ENCODE results near the gene CAMK2B.

The CAMK2B gene

DNA sequence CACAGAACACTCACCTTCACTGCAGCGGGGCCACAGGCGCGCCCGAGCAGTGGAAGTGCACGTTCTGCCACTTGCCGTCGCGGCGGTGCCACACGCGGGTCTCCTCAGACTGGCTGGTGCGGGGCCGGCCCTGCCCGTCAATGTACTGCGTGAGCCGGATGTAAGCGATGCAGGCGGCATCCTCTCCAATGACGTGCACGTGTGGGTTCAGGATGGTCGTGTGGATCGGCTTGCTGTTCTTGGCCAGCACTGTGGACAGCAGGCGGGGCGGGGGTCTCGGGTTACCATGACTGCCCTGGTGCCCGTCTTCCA lies 105.4 kb downstream of the CAMK2B start:
- H3K27me3 ChIP-seq (replicated peaks; ENCODE audit: control insufficient read depth, insufficient read depth, low read length, poor library complexity, severe bottlenecking): no peaks in the 10 kb centered on the region
- H3K4me3 ChIP-seq (ENCODE audit: insufficient read depth, low read depth, low read length, poor library complexity, severe bottlenecking): no peak overlapping the region
- no peaks in the 10 kb centered on the region for H3K4me1 ChIP-seq (ENCODE audit: control insufficient read depth, insufficient read depth, low read length, poor library complexity, severe bottlenecking)
- H3K27ac ChIP-seq (ENCODE audit: insufficient read depth, low read length, poor library complexity, severe bottlenecking): no peak overlapping the region
- DNase-seq: no peak
- no peaks in the 10 kb centered on the region for H3K36me3 ChIP-seq (ENCODE audit: control insufficient read depth, insufficient read depth, low read length)
- no peaks in the 10 kb centered on the region for H3K9me3 ChIP-seq (ENCODE audit: control insufficient read depth, low read length)

- Histone ChIP-seq H3K27ac (ENCODE audit: insufficient read depth, low read length, poor library complexity, severe bottlenecking) (no peak overlapping the region), H3K27me3 (replicated peaks; ENCODE audit: control insufficient read depth, insufficient read depth, low read length, poor library complexity, severe bottlenecking) (no peaks in the 10 kb centered on the region), H3K4me3 (ENCODE audit: insufficient read depth, low read depth, low read length, poor library complexity, severe bottlenecking) (no peak overlapping the region), H3K4me1 (ENCODE audit: control insufficient read depth, insufficient read depth, low read length, poor library complexity, severe bottlenecking) (no peaks in the 10 kb centered on the region), H3K9me3 (ENCODE audit: control insufficient read depth, low read length) (no peaks in the 10 kb centered on the region), H3K36me3 (ENCODE audit: control insufficient read depth, insufficient read depth, low read length) (no peaks in the 10 kb centered on the region)
- DNase-seq: no peak
Measured at GRCh38 chr7:44219371-44220045, 105.9 kb downstream of the CAMK2B start.

GRCh38 chr7:44218418-44219201 lies 106.8 kb downstream of the CAMK2B start:
- Histone ChIP-seq H3K27ac (ENCODE audit: insufficient read depth, low read length, poor library complexity, severe bottlenecking) (no peak overlapping the region), H3K4me1 (ENCODE audit: control insufficient read depth, insufficient read depth, low read length, poor library complexity, severe bottlenecking) (no peaks in the 10 kb centered on the region), H3K9me3 (ENCODE audit: control insufficient read depth, low read length) (no peaks in the 10 kb centered on the region), H3K36me3 (ENCODE audit: control insufficient read depth, insufficient read depth, low read length) (no peaks in the 10 kb centered on the region), H3K4me3 (ENCODE audit: insufficient read depth, low read depth, low read length, poor library complexity, severe bottlenecking) (no peak overlapping the region), H3K27me3 (replicated peaks; ENCODE audit: control insufficient read depth, insufficient read depth, low read length, poor library complexity, severe bottlenecking) (no peaks in the 10 kb centered on the region)
- no peak for DNase-seq

GRCh38 chr7:44217852-44218402 lies 107.5 kb downstream of the CAMK2B start:
- H3K4me1 ChIP-seq (ENCODE audit: control insufficient read depth, insufficient read depth, low read length, poor library complexity, severe bottlenecking): no peaks in the 10 kb centered on the region
- H3K27ac ChIP-seq (ENCODE audit: insufficient read depth, low read length, poor library complexity, severe bottlenecking): no peak overlapping the region
- peaks cover 6% of the 10 kb centered on the region for H3K36me3 ChIP-seq (ENCODE audit: control insufficient read depth, insufficient read depth, low read length)
- H3K9me3 ChIP-seq (ENCODE audit: control insufficient read depth, low read length): no peaks in the 10 kb centered on the region
- no peaks in the 10 kb centered on the region for H3K27me3 ChIP-seq (replicated peaks; ENCODE audit: control insufficient read depth, insufficient read depth, low read length, poor library complexity, severe bottlenecking)
- DNase-seq: no peak
- no peak overlapping the region for H3K4me3 ChIP-seq (ENCODE audit: insufficient read depth, low read depth, low read length, poor library complexity, severe bottlenecking)

- DNase-seq: no peak
- H3K36me3 ChIP-seq (ENCODE audit: control insufficient read depth, insufficient read depth, low read length): peaks cover 12% of the 10 kb centered on the region
- H3K9me3 ChIP-seq (ENCODE audit: control insufficient read depth, low read length): no peaks in the 10 kb centered on the region
- H3K4me3 ChIP-seq (ENCODE audit: insufficient read depth, low read depth, low read length, poor library complexity, severe bottlenecking): no peak overlapping the region
- H3K27me3 ChIP-seq (replicated peaks; ENCODE audit: control insufficient read depth, insufficient read depth, low read length, poor library complexity, severe bottlenecking): no peaks in the 10 kb centered on the region
- no peak overlapping the region for H3K27ac ChIP-seq (ENCODE audit: insufficient read depth, low read length, poor library complexity, severe bottlenecking)
- no peaks in the 10 kb centered on the region for H3K4me1 ChIP-seq (ENCODE audit: control insufficient read depth, insufficient read depth, low read length, poor library complexity, severe bottlenecking)
Measured at GRCh38 chr7:44217223-44217714, 108.1 kb downstream of the CAMK2B start.

GRCh38 chr7:44216521-44217222 lies 108.7 kb downstream of the CAMK2B start:
- Histone ChIP-seq H3K27me3 (replicated peaks; ENCODE audit: control insufficient read depth, insufficient read depth, low read length, poor library complexity, severe bottlenecking) (no peaks in the 10 kb centered on the region), H3K4me1 (ENCODE audit: control insufficient read depth, insufficient read depth, low read length, poor library complexity, severe bottlenecking) (no peaks in the 10 kb centered on the region), H3K27ac (ENCODE audit: insufficient read depth, low read length, poor library complexity, severe bottlenecking) (no peak overlapping the region), H3K9me3 (ENCODE audit: control insufficient read depth, low read length) (no peaks in the 10 kb centered on the region), H3K36me3 (ENCODE audit: control insufficient read depth, insufficient read depth, low read length) (peaks cover 18% of the 10 kb centered on the region), H3K4me3 (ENCODE audit: insufficient read depth, low read depth, low read length, poor library complexity, severe bottlenecking) (no peak overlapping the region)
- DNase-seq: no peak

DNA sequence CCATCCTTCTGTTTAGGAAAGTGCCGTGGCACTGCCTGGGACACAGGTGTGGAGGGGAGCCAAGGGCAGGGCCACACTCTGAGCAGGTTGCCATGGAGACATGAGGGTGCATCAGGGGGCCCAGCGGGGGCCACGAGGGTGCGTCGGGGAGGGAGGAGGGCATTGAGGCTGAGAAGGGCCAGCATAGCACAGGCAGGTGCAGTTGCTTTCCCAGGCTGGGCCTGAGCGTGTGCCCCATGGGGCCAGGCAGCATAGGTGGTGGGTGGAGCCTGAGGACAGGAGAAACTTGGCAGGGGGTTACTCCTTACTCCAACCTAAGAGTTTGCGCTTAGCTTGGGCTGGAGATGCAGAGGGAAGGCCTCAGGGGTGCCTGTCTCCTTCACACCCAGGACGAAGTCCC lies 109.4 kb downstream of the CAMK2B start:
- Histone ChIP-seq H3K36me3 (ENCODE audit: control insufficient read depth, insufficient read depth, low read length) (peaks cover 24% of the 10 kb centered on the region), H3K4me3 (ENCODE audit: insufficient read depth, low read depth, low read length, poor library complexity, severe bottlenecking) (no peak overlapping the region), H3K4me1 (ENCODE audit: control insufficient read depth, insufficient read depth, low read length, poor library complexity, severe bottlenecking) (no peaks in the 10 kb centered on the region), H3K27ac (ENCODE audit: insufficient read depth, low read length, poor library complexity, severe bottlenecking) (no peak overlapping the region), H3K27me3 (replicated peaks; ENCODE audit: control insufficient read depth, insufficient read depth, low read length, poor library complexity, severe bottlenecking) (no peaks in the 10 kb centered on the region), H3K9me3 (ENCODE audit: control insufficient read depth, low read length) (no peaks in the 10 kb centered on the region)
- no peak for DNase-seq

- no peak overlapping the region for H3K4me3 ChIP-seq (ENCODE audit: insufficient read depth, low read depth, low read length, poor library complexity, severe bottlenecking)
- H3K36me3 ChIP-seq (ENCODE audit: control insufficient read depth, insufficient read depth, low read length): peaks cover 29% of the 10 kb centered on the region
- H3K27me3 ChIP-seq (replicated peaks; ENCODE audit: control insufficient read depth, insufficient read depth, low read length, poor library complexity, severe bottlenecking): no peaks in the 10 kb centered on the region
- H3K27ac ChIP-seq (ENCODE audit: insufficient read depth, low read length, poor library complexity, severe bottlenecking): no peak overlapping the region
- no peak for DNase-seq
- H3K4me1 ChIP-seq (ENCODE audit: control insufficient read depth, insufficient read depth, low read length, poor library complexity, severe bottlenecking): no peaks in the 10 kb centered on the region
- no peaks in the 10 kb centered on the region for H3K9me3 ChIP-seq (ENCODE audit: control insufficient read depth, low read length)
Measured at GRCh38 chr7:44215531-44215930, 109.9 kb downstream of the CAMK2B start.

DNA sequence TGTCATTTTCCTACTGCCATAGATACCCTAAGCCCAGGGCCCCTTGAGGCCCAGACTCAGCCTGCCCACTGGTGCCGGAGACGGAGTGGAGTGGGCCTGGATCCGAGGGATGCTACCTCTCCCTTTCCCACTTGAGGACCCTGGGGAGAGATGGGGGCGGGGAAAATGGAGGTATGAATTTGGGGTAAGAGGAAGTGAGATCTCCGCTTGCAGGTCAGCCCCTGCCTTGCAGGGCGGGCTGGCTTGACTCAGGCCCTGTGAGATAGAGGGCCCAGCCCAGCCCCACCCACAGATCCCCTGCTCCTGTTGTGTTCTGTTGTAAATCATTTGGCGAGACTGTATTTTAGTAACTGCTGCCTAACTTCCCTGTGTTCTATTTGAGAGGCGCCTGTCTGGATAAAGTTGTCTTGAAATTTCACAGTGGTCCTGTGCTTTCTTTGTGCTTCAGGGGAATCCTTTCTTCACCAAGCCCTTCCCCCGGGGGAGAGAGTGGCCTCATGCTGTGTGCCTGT lies 111.5 kb downstream of the CAMK2B start:
- no peaks in the 10 kb centered on the region for H3K27me3 ChIP-seq (replicated peaks; ENCODE audit: control insufficient read depth, insufficient read depth, low read length, poor library complexity, severe bottlenecking)
- no peak overlapping the region for H3K27ac ChIP-seq (ENCODE audit: insufficient read depth, low read length, poor library complexity, severe bottlenecking)
- no peaks in the 10 kb centered on the region for H3K9me3 ChIP-seq (ENCODE audit: control insufficient read depth, low read length)
- no peak for DNase-seq
- no peaks in the 10 kb centered on the region for H3K4me1 ChIP-seq (ENCODE audit: control insufficient read depth, insufficient read depth, low read length, poor library complexity, severe bottlenecking)
- H3K4me3 ChIP-seq (ENCODE audit: insufficient read depth, low read depth, low read length, poor library complexity, severe bottlenecking): no peak overlapping the region
- H3K36me3 ChIP-seq (ENCODE audit: control insufficient read depth, insufficient read depth, low read length): peaks cover 44% of the 10 kb centered on the region

Data from effector memory CD4-positive, alpha-beta T cell (primary cell).